WI38 (cell line): ENCODE results near the gene CLDN19.
A peak's percentile ranks its signal among the peaks of the same experiment; 100 is the strongest.

Source experiments
- H3K4me3 ChIP-seq: 2 replicates; pipeline ENCODE4 v1.5.1; 2011; ENCODE audit warnings: low read depth, mild to moderate bottlenecking, control low read depth, low read length
- TF ChIP-seq, protein P1 (sequence below): IDR thresholded peaks from 2 replicates; pipeline ENCODE4 v1.5.1; 2012; ENCODE audit warnings: low read depth, mild to moderate bottlenecking, control low read depth, low read length

Gene CLDN19

DNA sequence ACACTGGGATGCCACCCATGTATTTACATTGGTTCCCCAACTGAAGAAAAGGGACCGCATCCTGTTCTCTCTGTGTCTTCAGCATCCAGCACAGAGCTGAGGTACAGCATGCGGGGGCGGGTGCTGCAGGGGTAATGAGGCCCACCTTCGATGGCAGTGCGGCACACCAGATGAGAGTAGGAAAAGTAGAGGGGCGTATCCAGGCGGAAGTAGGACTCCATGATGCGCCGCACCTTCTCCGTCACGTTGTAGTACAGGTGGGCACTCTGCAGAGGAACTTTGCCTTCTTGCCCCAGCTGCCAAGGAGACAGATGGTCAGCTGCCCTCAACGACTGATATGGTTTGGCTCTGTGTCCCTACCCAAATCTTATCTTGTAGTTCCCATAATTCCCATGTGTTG is 10.0 kb upstream of the CLDN19 start:
- H3K4me3 ChIP-seq = no peak overlapping the region
- TF ChIP-seq, protein P1, sequence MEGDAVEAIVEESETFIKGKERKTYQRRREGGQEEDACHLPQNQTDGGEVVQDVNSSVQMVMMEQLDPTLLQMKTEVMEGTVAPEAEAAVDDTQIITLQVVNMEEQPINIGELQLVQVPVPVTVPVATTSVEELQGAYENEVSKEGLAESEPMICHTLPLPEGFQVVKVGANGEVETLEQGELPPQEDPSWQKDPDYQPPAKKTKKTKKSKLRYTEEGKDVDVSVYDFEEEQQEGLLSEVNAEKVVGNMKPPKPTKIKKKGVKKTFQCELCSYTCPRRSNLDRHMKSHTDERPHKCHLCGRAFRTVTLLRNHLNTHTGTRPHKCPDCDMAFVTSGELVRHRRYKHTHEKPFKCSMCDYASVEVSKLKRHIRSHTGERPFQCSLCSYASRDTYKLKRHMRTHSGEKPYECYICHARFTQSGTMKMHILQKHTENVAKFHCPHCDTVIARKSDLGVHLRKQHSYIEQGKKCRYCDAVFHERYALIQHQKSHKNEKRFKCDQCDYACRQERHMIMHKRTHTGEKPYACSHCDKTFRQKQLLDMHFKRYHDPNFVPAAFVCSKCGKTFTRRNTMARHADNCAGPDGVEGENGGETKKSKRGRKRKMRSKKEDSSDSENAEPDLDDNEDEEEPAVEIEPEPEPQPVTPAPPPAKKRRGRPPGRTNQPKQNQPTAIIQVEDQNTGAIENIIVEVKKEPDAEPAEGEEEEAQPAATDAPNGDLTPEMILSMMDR = no peak

DNA sequence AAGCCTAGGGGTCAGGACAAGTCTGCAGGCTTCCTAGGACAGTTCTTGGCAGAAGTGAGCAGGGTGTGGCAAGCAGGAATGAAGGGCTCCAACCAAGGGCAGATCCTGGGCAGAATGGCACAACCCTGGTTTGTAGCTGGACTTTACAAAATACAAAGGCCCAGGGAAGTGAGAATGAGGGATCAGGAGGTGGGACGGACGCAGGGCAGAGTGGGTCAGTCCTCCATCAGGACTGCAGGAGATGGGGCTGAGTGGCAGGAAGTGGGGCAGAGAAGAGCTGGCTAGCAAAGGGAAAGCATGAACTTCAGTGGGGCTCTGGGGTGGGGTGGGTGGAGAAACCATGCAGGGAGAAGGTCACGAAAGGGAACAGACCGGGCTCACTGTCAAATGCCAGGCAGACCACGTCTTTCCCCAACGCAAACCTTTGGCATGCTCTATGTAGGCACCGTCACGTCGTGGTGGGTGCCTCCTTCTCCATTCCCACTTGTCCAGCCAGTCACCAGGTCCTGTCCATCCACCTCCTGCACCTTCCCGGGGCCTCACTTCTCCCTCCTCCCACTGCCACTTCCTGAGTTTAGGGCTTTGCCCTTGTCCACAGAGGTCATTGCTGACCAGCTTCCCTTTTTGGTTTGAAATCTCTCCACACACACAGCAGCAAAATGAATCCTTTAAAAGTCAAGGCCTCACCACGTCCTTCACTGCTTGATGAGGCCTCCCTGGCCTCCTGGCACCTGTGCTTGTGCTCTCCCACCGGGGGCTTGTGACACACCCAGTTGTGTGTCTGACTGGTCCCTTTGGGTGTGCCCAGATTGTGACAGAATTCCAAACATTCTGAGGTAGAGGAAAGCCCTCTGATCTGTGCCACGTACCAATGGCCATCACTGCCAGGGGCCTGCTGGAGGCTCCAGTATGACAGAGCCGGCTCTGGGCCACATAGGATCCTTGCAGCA is 8.7 kb upstream of the CLDN19 start:
- TF ChIP-seq, protein P1 = no peak
- no peak overlapping the region for H3K4me3 ChIP-seq

DNA sequence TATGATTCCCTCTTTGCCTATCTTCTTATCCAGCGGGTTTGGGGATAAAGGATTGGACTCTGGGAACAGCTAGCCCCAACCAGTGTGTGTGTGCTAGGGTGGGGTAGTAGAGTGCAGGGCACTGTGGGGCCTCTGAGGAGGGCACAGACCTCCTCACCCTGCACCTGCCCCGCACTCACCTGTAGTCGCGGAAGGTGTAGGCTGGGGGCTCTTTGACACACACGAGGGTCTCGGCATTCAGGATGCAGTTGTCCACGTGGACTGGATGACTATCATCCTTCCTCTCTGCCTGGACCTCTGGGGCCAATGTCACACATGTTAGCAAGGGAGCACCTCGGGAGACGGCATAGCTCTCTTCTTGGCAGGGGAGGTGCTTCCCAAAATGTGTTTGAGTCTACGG is 8.0 kb upstream of the CLDN19 start:
- TF ChIP-seq, protein P1 = no peak
- H3K4me3 ChIP-seq = no peak overlapping the region

DNA sequence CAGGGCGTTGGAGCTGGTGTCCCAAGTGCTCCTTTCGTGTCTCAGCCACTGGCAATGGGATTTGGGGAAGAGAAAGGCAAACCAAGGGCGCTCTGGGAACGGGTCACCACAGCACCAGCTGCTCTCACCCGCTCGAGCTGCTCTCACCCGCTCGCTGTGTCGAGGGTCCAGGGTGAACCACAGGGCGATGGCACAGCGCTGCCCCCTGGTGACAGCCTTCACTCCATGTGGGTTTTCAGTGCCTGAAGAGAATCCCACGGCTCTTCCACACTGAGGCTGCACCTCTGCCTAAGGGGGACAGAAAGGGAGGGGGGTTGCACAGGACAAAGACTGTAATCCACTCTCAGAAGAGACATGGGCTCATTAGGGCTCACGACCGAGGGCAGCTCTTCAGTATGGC is 7.1 kb upstream of the CLDN19 start:
- no peak overlapping the region for H3K4me3 ChIP-seq
- TF ChIP-seq, protein P1 = peak; percentile 62

DNA sequence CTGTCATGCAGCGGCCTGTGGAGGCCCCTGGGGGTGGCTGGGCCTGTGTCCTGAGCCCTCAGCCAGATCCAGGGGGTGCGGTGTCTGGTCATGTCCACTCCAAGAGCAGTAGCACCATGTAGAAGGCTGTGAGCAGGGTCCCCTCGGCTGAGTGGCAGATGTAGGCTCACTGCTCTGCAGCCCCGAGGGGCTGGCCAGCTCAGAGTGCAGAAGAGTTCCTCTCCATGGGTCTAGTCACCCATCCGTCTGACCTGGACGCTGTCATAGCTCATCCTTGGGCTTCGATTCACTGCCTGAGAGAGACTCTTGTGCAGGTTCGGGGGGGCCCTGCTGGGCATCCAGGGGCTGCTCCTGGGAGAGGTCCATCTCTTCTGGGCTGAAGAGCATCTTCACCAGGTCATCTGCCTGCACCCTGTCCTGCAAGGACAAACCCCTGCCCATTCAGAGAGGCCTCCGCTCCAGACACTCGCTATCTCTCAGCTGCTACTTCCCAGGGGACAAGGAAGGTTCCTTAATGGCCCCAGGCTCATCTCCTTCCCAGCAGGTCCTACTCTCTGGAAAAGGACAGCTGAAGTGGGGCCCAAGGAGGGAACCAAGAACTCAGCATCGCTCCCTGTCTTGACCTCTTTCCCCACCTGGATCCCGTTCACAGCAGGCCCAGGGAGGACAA is 6.5 kb upstream of the CLDN19 start:
- TF ChIP-seq, protein P1 = no peak
- no peak overlapping the region for H3K4me3 ChIP-seq

DNA sequence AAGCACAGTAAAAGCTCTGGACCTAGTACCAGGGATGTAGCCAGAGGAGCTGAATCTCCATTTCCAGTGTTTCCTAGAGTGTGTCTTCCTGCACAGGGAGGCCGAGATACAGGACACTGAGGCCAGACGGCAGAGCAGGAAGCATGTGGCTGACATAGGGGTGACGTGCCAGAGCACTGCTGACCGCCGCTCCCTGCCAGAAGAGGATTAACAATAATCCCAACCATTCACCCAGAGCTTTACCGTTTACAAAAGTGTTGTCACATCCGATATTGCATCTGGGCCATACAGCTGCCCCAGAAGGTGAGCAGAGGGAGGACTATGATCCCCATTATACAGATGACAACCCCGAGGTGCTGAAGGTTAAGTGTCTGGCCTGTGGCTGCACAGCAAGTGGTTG is 5.8 kb upstream of the CLDN19 start:
- H3K4me3 ChIP-seq = no peak overlapping the region
- TF ChIP-seq, protein P1 = no peak

DNA sequence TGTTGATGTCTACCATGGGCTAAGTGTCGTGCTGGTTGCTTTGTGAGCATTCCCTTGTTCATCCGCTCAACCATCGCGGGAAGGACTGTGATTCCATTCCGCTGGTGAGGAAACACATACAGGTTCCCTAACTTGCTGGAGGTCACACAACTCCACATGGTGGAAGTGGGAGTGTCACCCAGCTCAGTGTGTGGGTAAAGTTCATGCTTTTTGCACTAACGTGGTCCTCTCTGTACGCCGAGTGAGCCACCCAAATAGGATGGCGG is 4.0 kb upstream of the CLDN19 start:
- TF ChIP-seq, protein P1 = no peak
- H3K4me3 ChIP-seq = no peak overlapping the region
